Measurements from ENCODE around the gene ANO1.

- no peak for TF ChIP-seq CTCF (IDR thresholded peaks at IDR 0.05)
- TF ChIP-seq POLR2A (IDR thresholded peaks at IDR 0.05) = no peak
Observed at GRCh38 chr11:70034740-70035365, 43.3 kb upstream of the ANO1 start.
